Measurements from ENCODE around the gene RPS23. TPM values are rescaled to one million over a fixed set of nuclear protein-coding genes. Genes with fewer than 3 reads are reported as not detected.

Gene RPS23
- total RNA-seq, 1 donor, result 5,529 TPM

GRCh38 chr5:82298668-82299067 is 20.5 kb upstream of the RPS23 start:
- no peak overlapping the region for H3K4me3 ChIP-seq (ENCODE audit: low read length)
- H3K4me1 ChIP-seq (ENCODE audit: insufficient read depth, low read length), result no peaks in the 10 kb centered on the region
- H3K27me3 ChIP-seq (ENCODE audit: insufficient read depth, low read length), result no peaks in the 10 kb centered on the region
- H3K9me3 ChIP-seq (ENCODE audit: low read depth, low read length), result no peaks in the 10 kb centered on the region

GRCh38 chr5:82297711-82298110 is 19.6 kb upstream of the RPS23 start:
- Histone ChIP-seq H3K4me1 (ENCODE audit: insufficient read depth, low read length) (no peaks in the 10 kb centered on the region), H3K4me3 (ENCODE audit: low read length) (no peak overlapping the region)

GRCh38 chr5:82296929-82297328 is 18.8 kb upstream of the RPS23 start:
- no peak overlapping the region for H3K4me3 ChIP-seq (ENCODE audit: low read length)
- no peaks in the 10 kb centered on the region for H3K9me3 ChIP-seq (ENCODE audit: low read depth, low read length)
- no peaks in the 10 kb centered on the region for H3K27me3 ChIP-seq (ENCODE audit: insufficient read depth, low read length)
- H3K4me1 ChIP-seq (ENCODE audit: insufficient read depth, low read length), result no peaks in the 10 kb centered on the region

More at GRCh38 chr5:82297711-82298110, 19.6 kb upstream of the RPS23 start:
- Histone ChIP-seq H3K9me3 (ENCODE audit: low read depth, low read length) (no peaks in the 10 kb centered on the region), H3K27me3 (ENCODE audit: insufficient read depth, low read length) (no peaks in the 10 kb centered on the region)

GRCh38 chr5:82295959-82296531 is 17.9 kb upstream of the RPS23 start:
- no peak overlapping the region for H3K4me3 ChIP-seq (ENCODE audit: low read length)
- no peaks in the 10 kb centered on the region for H3K9me3 ChIP-seq (ENCODE audit: low read depth, low read length)
- H3K4me1 ChIP-seq (ENCODE audit: insufficient read depth, low read length), result no peaks in the 10 kb centered on the region
- no peaks in the 10 kb centered on the region for H3K27me3 ChIP-seq (ENCODE audit: insufficient read depth, low read length)

GRCh38 chr5:82295144-82295543 is 17.0 kb upstream of the RPS23 start:
- Histone ChIP-seq H3K4me1 (ENCODE audit: insufficient read depth, low read length) (no peaks in the 10 kb centered on the region), H3K4me3 (ENCODE audit: low read length) (no peak overlapping the region), H3K9me3 (ENCODE audit: low read depth, low read length) (no peaks in the 10 kb centered on the region), H3K27me3 (ENCODE audit: insufficient read depth, low read length) (no peaks in the 10 kb centered on the region)

- Histone ChIP-seq H3K9me3 (ENCODE audit: low read depth, low read length) (no peaks in the 10 kb centered on the region), H3K4me3 (ENCODE audit: low read length) (no peak overlapping the region), H3K27me3 (ENCODE audit: insufficient read depth, low read length) (no peaks in the 10 kb centered on the region), H3K4me1 (ENCODE audit: insufficient read depth, low read length) (no peaks in the 10 kb centered on the region)
Observed at GRCh38 chr5:82291420-82291819, 13.3 kb upstream of the RPS23 start.

- H3K4me1 ChIP-seq (ENCODE audit: insufficient read depth, low read length), result no peaks in the 10 kb centered on the region
- H3K9me3 ChIP-seq (ENCODE audit: low read depth, low read length), result no peaks in the 10 kb centered on the region
- H3K4me3 ChIP-seq (ENCODE audit: low read length), result no peak overlapping the region
- H3K27me3 ChIP-seq (ENCODE audit: insufficient read depth, low read length), result no peaks in the 10 kb centered on the region
Observed at GRCh38 chr5:82290908-82291307, 12.8 kb upstream of the RPS23 start.

GRCh38 chr5:82290005-82290404 is 11.9 kb upstream of the RPS23 start:
- H3K27me3 ChIP-seq (ENCODE audit: insufficient read depth, low read length), result no peaks in the 10 kb centered on the region
- H3K4me1 ChIP-seq (ENCODE audit: insufficient read depth, low read length), result no peaks in the 10 kb centered on the region
- no peaks in the 10 kb centered on the region for H3K9me3 ChIP-seq (ENCODE audit: low read depth, low read length)
- H3K4me3 ChIP-seq (ENCODE audit: low read length), result no peak overlapping the region

- Histone ChIP-seq H3K9me3 (ENCODE audit: low read depth, low read length) (no peaks in the 10 kb centered on the region), H3K4me1 (ENCODE audit: insufficient read depth, low read length) (no peaks in the 10 kb centered on the region), H3K27me3 (ENCODE audit: insufficient read depth, low read length) (no peaks in the 10 kb centered on the region), H3K4me3 (ENCODE audit: low read length) (no peak overlapping the region)
Observed at GRCh38 chr5:82287625-82288024, 9.5 kb upstream of the RPS23 start.

- no peaks in the 10 kb centered on the region for H3K9me3 ChIP-seq (ENCODE audit: low read depth, low read length)
- H3K4me1 ChIP-seq (ENCODE audit: insufficient read depth, low read length), result no peaks in the 10 kb centered on the region
- no peak overlapping the region for H3K4me3 ChIP-seq (ENCODE audit: low read length)
- H3K27me3 ChIP-seq (ENCODE audit: insufficient read depth, low read length), result no peaks in the 10 kb centered on the region
Observed at GRCh38 chr5:82285206-82285605, 7.1 kb upstream of the RPS23 start.

- Histone ChIP-seq H3K4me3 (ENCODE audit: low read length) (no peak overlapping the region), H3K27me3 (ENCODE audit: insufficient read depth, low read length) (no peaks in the 10 kb centered on the region), H3K4me1 (ENCODE audit: insufficient read depth, low read length) (peaks cover 3% of the 10 kb centered on the region), H3K9me3 (ENCODE audit: low read depth, low read length) (no peaks in the 10 kb centered on the region)
Observed at GRCh38 chr5:82283893-82284292, 5.7 kb upstream of the RPS23 start.

GRCh38 chr5:82278711-82279370 is 687 bp upstream of the RPS23 start:
- H3K4me3 ChIP-seq (ENCODE audit: low read length), result peak overlapping the region; percentile 90
- no peaks in the 10 kb centered on the region for H3K27me3 ChIP-seq (ENCODE audit: insufficient read depth, low read length)

GRCh38 chr5:82277613-82277986 is 554 bp downstream of the RPS23 start:
- Histone ChIP-seq H3K4me3 (ENCODE audit: low read length) (peak overlapping the region; percentile 90), H3K9me3 (ENCODE audit: low read depth, low read length) (no peaks in the 10 kb centered on the region), H3K27me3 (ENCODE audit: insufficient read depth, low read length) (no peaks in the 10 kb centered on the region), H3K4me1 (ENCODE audit: insufficient read depth, low read length) (peaks cover 24% of the 10 kb centered on the region)

More at GRCh38 chr5:82278711-82279370, 687 bp upstream of the RPS23 start:
- Histone ChIP-seq H3K4me1 (ENCODE audit: insufficient read depth, low read length) (peaks cover 24% of the 10 kb centered on the region), H3K9me3 (ENCODE audit: low read depth, low read length) (no peaks in the 10 kb centered on the region)

- Histone ChIP-seq H3K4me1 (ENCODE audit: insufficient read depth, low read length) (peaks cover 24% of the 10 kb centered on the region), H3K9me3 (ENCODE audit: low read depth, low read length) (no peaks in the 10 kb centered on the region), H3K4me3 (ENCODE audit: low read length) (peak overlapping the region; percentile 90), H3K27me3 (ENCODE audit: insufficient read depth, low read length) (no peaks in the 10 kb centered on the region)
Observed at GRCh38 chr5:82276800-82277612, 1.1 kb downstream of the RPS23 start.

GRCh38 chr5:82275216-82275664 is 2.9 kb downstream of the RPS23 start:
- H3K9me3 ChIP-seq (ENCODE audit: low read depth, low read length), result no peaks in the 10 kb centered on the region
- no peak overlapping the region for H3K4me3 ChIP-seq (ENCODE audit: low read length)
- peaks cover 24% of the 10 kb centered on the region for H3K4me1 ChIP-seq (ENCODE audit: insufficient read depth, low read length)
- H3K27me3 ChIP-seq (ENCODE audit: insufficient read depth, low read length), result no peaks in the 10 kb centered on the region
